Stimulated activated CD4-positive, alpha-beta T cell treated with anti-CD3 and anti-CD28 coated beads, Interleukin-2, amount 100 ng/mL, for 24 hours (primary cell): ENCODE measurements around the gene FIBCD1.

Source experiments
- DNase-seq, 2 donors: peaks; one replicate each; pipeline ENCODE4 v3.0.0-alpha.2; 2020

FIBCD1 gene

GRCh38 chr9:130852801-130853200 lies 86.2 kb downstream of the FIBCD1 start:
- no peak for DNase-seq
